Activated B cell treated with CpG ODN at 0.5 μM for 24 hours (primary cell): ENCODE results near the gene BCAS3. TPM values are rescaled to one million over a fixed set of nuclear protein-coding genes. Genes with fewer than 3 reads are reported as not detected.

Source experiments
- ATAC-seq: fragments of 200-7000 bp; cut with Tn5 transposase; one replicate; pipeline ENCODE4 v1.10.0; 2021; ENCODE audit warnings: low read depth, mild to moderate bottlenecking, moderate library complexity
- CTCF ChIA-PET: fragments of 350-600 bp; sonication (Branson Sonifier 250); formaldehyde crosslinking; loops from one replicate; lab custom pipeline; 2021; ENCODE audit warnings: antibody characterized with exemption; lab: Charles Lee
- POLR2A ChIA-PET: fragments of 350-600 bp; sonication (Branson Sonifier 250); formaldehyde crosslinking; loops from one replicate; lab custom pipeline; 2021; ENCODE audit warnings: antibody characterized with exemption; lab: Charles Lee
- DNase-seq: peaks from one replicate; pipeline ENCODE4 v3.0.0; 2022
- H3K27ac Mint-ChIP-seq: one replicate; pipeline ENCODE4 v1.8.0; 2020; ENCODE audit warnings: mixed read lengths
- H3K27me3 Mint-ChIP-seq: one replicate; pipeline ENCODE4 v1.8.0; 2021; ENCODE audit warnings: mixed read lengths
- H3K36me3 Mint-ChIP-seq: one replicate; pipeline ENCODE4 v1.8.0; 2021; ENCODE audit warnings: low read depth, mixed read lengths
- H3K4me1 Mint-ChIP-seq: one replicate; pipeline ENCODE4 v1.8.0; 2021; ENCODE audit warnings: mixed read lengths
- H3K4me3 Mint-ChIP-seq: one replicate; pipeline ENCODE4 v1.8.0; 2020; ENCODE audit warnings: mild to moderate bottlenecking, mixed read lengths
- H3K9me3 Mint-ChIP-seq: one replicate; pipeline ENCODE4 v1.8.0; 2020; ENCODE audit warnings: mixed read lengths
- CTCF ChIP-seq: fragments of 200-600 bp; IDR thresholded peaks from one replicate; pipeline ENCODE4 v1.8.0; 2022; ENCODE audit warnings: antibody characterized with exemption, mild to moderate bottlenecking
- intact Hi-C: fragments of 100-400 bp; cut with micrococcal nuclease; formaldehyde crosslinking; loops from one replicate; pipeline ENCODE4 v1.15.1; 2024
- total RNA-seq: library from RNA; stranded (reverse); gene quantifications from 2 replicates; pipeline ENCODE4 v1.2.3, GENCODE V29; 2022

BCAS3 gene
- total RNA-seq, 1 donor from 2014 or later, result 37.5 TPM

- Mint-ChIP-seq H3K4me3 (no peak overlapping the region), H3K9me3 (no peaks in the 10 kb centered on the region), H3K4me1 (no peaks in the 10 kb centered on the region), H3K36me3 (peaks cover 4% of the 10 kb centered on the region), H3K27ac (no peak overlapping the region), H3K27me3 (no peaks in the 10 kb centered on the region)
- ChIA-PET POLR2A (no interaction called here), CTCF (no interaction called here)
- intact Hi-C loops, result no loop called here
- no peak for TF ChIP-seq CTCF
- DNase-seq (no peak), ATAC-seq (no peak)
These were observed 376.8 kb downstream of the BCAS3 start for GRCh38 chr17:61054436-61054835.

GRCh38 chr17:61057257-61057656, 379.6 kb downstream of the BCAS3 start:
- Mint-ChIP-seq H3K4me1 (no peaks in the 10 kb centered on the region), H3K4me3 (no peak overlapping the region), H3K27me3 (no peaks in the 10 kb centered on the region), H3K36me3 (peaks cover 4% of the 10 kb centered on the region), H3K9me3 (no peaks in the 10 kb centered on the region), H3K27ac (no peak overlapping the region)
- ATAC-seq, result no peak
- ChIA-PET CTCF (no interaction called here), POLR2A (no interaction called here)
- intact Hi-C loops, result no loop called here
- no peak for DNase-seq
- no peak for TF ChIP-seq CTCF

- ChIA-PET POLR2A (no interaction called here), CTCF (no interaction called here)
- DNase-seq (no peak), ATAC-seq (no peak)
- peaks cover 2% of the 10 kb centered on the region for H3K36me3 Mint-ChIP-seq
- no peak overlapping the region for H3K27ac Mint-ChIP-seq
- intact Hi-C loops, result no loop called here
- TF ChIP-seq CTCF, result no peak
- H3K4me1 Mint-ChIP-seq, result no peaks in the 10 kb centered on the region
- H3K9me3 Mint-ChIP-seq, result no peaks in the 10 kb centered on the region
- H3K4me3 Mint-ChIP-seq, result no peak overlapping the region
- H3K27me3 Mint-ChIP-seq, result no peaks in the 10 kb centered on the region
These were observed 380.4 kb downstream of the BCAS3 start for GRCh38 chr17:61058066-61058465.

GRCh38 chr17:61063528-61063927, 385.9 kb downstream of the BCAS3 start:
- no peak for ATAC-seq
- Mint-ChIP-seq H3K4me3 (no peak overlapping the region), H3K4me1 (peaks cover 7% of the 10 kb centered on the region), H3K36me3 (no peaks in the 10 kb centered on the region), H3K27ac (no peak overlapping the region), H3K27me3 (no peaks in the 10 kb centered on the region), H3K9me3 (no peaks in the 10 kb centered on the region)
- POLR2A ChIA-PET, result no interaction called here
- no peak for TF ChIP-seq CTCF
- intact Hi-C loops, result no loop called here
- CTCF ChIA-PET, result no interaction called here
- DNase-seq, result no peak

GRCh38 chr17:61064087-61064951, 386.7 kb downstream of the BCAS3 start:
- ATAC-seq (no peak), DNase-seq (no peak)
- Mint-ChIP-seq H3K27ac (no peak overlapping the region), H3K9me3 (no peaks in the 10 kb centered on the region), H3K4me1 (peaks cover 7% of the 10 kb centered on the region), H3K27me3 (no peaks in the 10 kb centered on the region), H3K36me3 (peaks cover 2% of the 10 kb centered on the region), H3K4me3 (no peak overlapping the region)
- intact Hi-C loops, result no loop called here
- ChIA-PET CTCF (no interaction called here), POLR2A (no interaction called here)
- no peak for TF ChIP-seq CTCF
